Cardiac muscle cell (in vitro differentiated cells and primary cell): Measurements from ENCODE around the gene THNSL1. TPM values are rescaled to one million over a fixed set of nuclear protein-coding genes. Genes with fewer than 3 reads are reported as not detected.

Experiments used
- DNase-seq, 2 donors: peaks; one replicate each; pipeline versions ENCODE4 v3.0.0 to v3.0.0-alpha.2; 2010 to 2017; ENCODE audit warnings: low read depth in 1 of 2, low spot score in 1 of 2
- H3K27ac ChIP-seq: fragments of 200-600 bp; sonication (generic); 2 replicates; pipeline ENCODE4 v1.5.1; 2016
- H3K27me3 ChIP-seq: fragments of 200-600 bp; sonication (generic); 2 replicates; pipeline ENCODE4 v1.6.0; 2016; ENCODE audit warnings: control low read depth
- H3K36me3 ChIP-seq: fragments of 200-600 bp; sonication (generic); 2 replicates; pipeline ENCODE4 v1.5.1; 2016; ENCODE audit warnings: control low read depth
- H3K4me1 ChIP-seq: fragments of 200-600 bp; sonication (generic); 2 replicates; pipeline ENCODE4 v1.8.1; 2017; ENCODE audit warnings: low read depth, mild to moderate bottlenecking, mixed run types
- H3K4me3 ChIP-seq: fragments of 200-600 bp; sonication (generic); 2 replicates; pipeline ENCODE4 v1.5.1; 2016; ENCODE audit warnings: mild to moderate bottlenecking
- H3K9me3 ChIP-seq: fragments of 200-600 bp; sonication (generic); 2 replicates; pipeline ENCODE4 v1.5.1; 2017; ENCODE audit warnings: low read depth, mild to moderate bottlenecking, control low read depth
- polyA plus RNA-seq: library from polyadenylated mRNA; unstranded; fragments of >200 nt; fragmentation: Nextera tagmentation; extraction: Ambion mirVana; gene quantifications from 2 replicates; pipeline ENCODE4 v1.2.1, GENCODE V29; 2016
- total RNA-seq: library from RNA; depleted of rRNA; stranded (reverse); fragments of >200 nt; gene quantifications from 2 replicates; pipeline ENCODE4 v1.2.3, GENCODE V29; 2016
- TF ChIP-seq, protein P1 (sequence below): IDR thresholded peaks from 2 replicates; pipeline ENCODE4 v1.5.1; 2012; ENCODE audit warnings: low read depth, mild to moderate bottlenecking, low read length

The THNSL1 gene
- total and polyA plus RNA-seq, 2 experiments from 2014 or later: 3.9 to 6.9 TPM

GRCh38 chr10:25023278-25023677 is 6.9 kb downstream of the THNSL1 start:
- Histone ChIP-seq H3K9me3 (no peaks in the 10 kb centered on the region), H3K27ac (no peak overlapping the region), H3K4me3 (no peak overlapping the region), H3K36me3 (no peaks in the 10 kb centered on the region), H3K27me3 (no peaks in the 10 kb centered on the region), H3K4me1 (peaks cover under 1% of the 10 kb centered on the region)
- peak in 1 of 2 donors; percentile 8 for DNase-seq
- TF ChIP-seq, protein P1, sequence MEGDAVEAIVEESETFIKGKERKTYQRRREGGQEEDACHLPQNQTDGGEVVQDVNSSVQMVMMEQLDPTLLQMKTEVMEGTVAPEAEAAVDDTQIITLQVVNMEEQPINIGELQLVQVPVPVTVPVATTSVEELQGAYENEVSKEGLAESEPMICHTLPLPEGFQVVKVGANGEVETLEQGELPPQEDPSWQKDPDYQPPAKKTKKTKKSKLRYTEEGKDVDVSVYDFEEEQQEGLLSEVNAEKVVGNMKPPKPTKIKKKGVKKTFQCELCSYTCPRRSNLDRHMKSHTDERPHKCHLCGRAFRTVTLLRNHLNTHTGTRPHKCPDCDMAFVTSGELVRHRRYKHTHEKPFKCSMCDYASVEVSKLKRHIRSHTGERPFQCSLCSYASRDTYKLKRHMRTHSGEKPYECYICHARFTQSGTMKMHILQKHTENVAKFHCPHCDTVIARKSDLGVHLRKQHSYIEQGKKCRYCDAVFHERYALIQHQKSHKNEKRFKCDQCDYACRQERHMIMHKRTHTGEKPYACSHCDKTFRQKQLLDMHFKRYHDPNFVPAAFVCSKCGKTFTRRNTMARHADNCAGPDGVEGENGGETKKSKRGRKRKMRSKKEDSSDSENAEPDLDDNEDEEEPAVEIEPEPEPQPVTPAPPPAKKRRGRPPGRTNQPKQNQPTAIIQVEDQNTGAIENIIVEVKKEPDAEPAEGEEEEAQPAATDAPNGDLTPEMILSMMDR: no peak

DNA sequence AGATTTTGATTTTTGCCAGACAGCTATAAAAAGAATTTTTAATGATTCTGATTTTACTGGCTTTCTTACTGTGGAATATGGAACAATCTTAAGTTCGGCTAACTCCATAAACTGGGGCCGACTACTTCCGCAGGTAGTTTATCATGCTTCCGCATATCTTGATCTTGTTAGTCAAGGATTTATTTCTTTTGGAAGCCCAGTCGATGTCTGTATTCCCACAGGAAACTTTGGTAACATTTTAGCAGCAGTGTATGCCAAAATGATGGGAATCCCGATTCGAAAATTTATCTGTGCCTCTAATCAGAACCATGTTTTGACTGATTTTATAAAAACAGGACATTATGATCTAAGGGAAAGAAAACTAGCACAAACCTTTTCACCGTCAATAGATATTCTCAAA is 8.1 kb downstream of the THNSL1 start:
- Histone ChIP-seq H3K36me3 (no peaks in the 10 kb centered on the region), H3K27me3 (no peaks in the 10 kb centered on the region), H3K9me3 (no peaks in the 10 kb centered on the region), H3K27ac (no peak overlapping the region), H3K4me1 (no peaks in the 10 kb centered on the region), H3K4me3 (no peak overlapping the region)
- TF ChIP-seq, protein P1: no peak
- DNase-seq: no peak

GRCh38 chr10:25026463-25026862 is 10.1 kb downstream of the THNSL1 start:
- Histone ChIP-seq H3K27me3 (no peaks in the 10 kb centered on the region), H3K4me3 (no peak overlapping the region), H3K4me1 (no peaks in the 10 kb centered on the region), H3K9me3 (no peaks in the 10 kb centered on the region), H3K36me3 (no peaks in the 10 kb centered on the region), H3K27ac (no peak overlapping the region)
- DNase-seq: peak in 1 of 2 donors; percentile 55
- TF ChIP-seq, protein P1: peak; percentile 15

DNA sequence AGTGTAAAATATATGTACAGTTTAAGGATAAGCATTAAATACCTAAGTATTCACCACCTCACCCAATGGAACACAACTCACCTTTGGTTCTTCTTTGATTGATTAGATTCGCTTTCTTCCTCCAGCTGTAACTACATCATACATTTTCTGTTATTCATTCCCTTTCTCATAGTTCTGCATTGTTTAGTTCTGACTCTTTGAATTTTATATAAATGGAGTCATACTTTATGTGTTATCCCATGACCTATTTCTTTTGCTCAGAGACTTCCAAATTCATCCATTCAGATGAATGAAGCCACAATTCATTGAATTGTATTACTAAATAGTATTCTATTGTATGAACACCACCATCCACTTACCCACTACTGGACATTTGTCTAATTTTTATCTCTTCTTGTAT is 12.3 kb downstream of the THNSL1 start:
- TF ChIP-seq, protein P1: no peak
- DNase-seq: no peak
- Histone ChIP-seq H3K4me1 (no peaks in the 10 kb centered on the region), H3K4me3 (no peak overlapping the region), H3K9me3 (no peaks in the 10 kb centered on the region), H3K36me3 (no peaks in the 10 kb centered on the region), H3K27ac (no peak overlapping the region), H3K27me3 (no peaks in the 10 kb centered on the region)

GRCh38 chr10:25029519-25029918 is 13.1 kb downstream of the THNSL1 start:
- Histone ChIP-seq H3K27me3 (no peaks in the 10 kb centered on the region), H3K9me3 (no peaks in the 10 kb centered on the region), H3K27ac (no peak overlapping the region), H3K4me1 (no peaks in the 10 kb centered on the region), H3K36me3 (no peaks in the 10 kb centered on the region), H3K4me3 (no peak overlapping the region)
- no peak for DNase-seq
- TF ChIP-seq, protein P1: no peak

- H3K9me3 ChIP-seq: no peaks in the 10 kb centered on the region
- TF ChIP-seq, protein P1: no peak
- no peak overlapping the region for H3K4me3 ChIP-seq
- H3K4me1 ChIP-seq: no peaks in the 10 kb centered on the region
- H3K27me3 ChIP-seq: no peaks in the 10 kb centered on the region
- no peak overlapping the region for H3K27ac ChIP-seq
- no peaks in the 10 kb centered on the region for H3K36me3 ChIP-seq
- no peak for DNase-seq
These were observed 20.0 kb downstream of the THNSL1 start for GRCh38 chr10:25036381-25036780.
